Fibroblast of lung (primary cell): ENCODE data around the gene SNX13. TPM values are rescaled to one million over a fixed set of nuclear protein-coding genes. Genes with fewer than 3 reads are reported as not detected.

Source experiments
- DNase-seq, 2 donors: peaks; one replicate each; pipeline versions ENCODE4 v3.0.0 to v3.0.0-alpha.2; 2010; ENCODE audit warnings: low read depth in 2 of 2
- H2AFZ ChIP-seq: 2 replicates; pipeline ENCODE4 v1.5.1; 2012; ENCODE audit warnings: low read length, control low read depth, inconsistent platforms
- H3K27ac ChIP-seq: 2 replicates; pipeline ENCODE4 v1.5.1; 2011; ENCODE audit warnings: low read length, control low read depth; ENCODE audit not compliant: insufficient read depth
- H3K27me3 ChIP-seq: 2 replicates; pipeline ENCODE4 v1.5.1; 2011; ENCODE audit warnings: mild to moderate bottlenecking, low read length; ENCODE audit not compliant: control insufficient read depth, insufficient read depth
- H3K36me3 ChIP-seq: 2 replicates; pipeline ENCODE4 v1.5.1; 2011; ENCODE audit warnings: low read length; ENCODE audit not compliant: control insufficient read depth, insufficient read depth
- H3K4me1 ChIP-seq: 2 replicates; pipeline ENCODE4 v1.5.1; 2011; ENCODE audit warnings: low read length; ENCODE audit not compliant: control insufficient read depth, insufficient read depth; ENCODE audit errors: extremely low read depth
- H3K4me2 ChIP-seq: 2 replicates; pipeline ENCODE4 v1.5.1; 2011; ENCODE audit warnings: low read length, control low read depth; ENCODE audit not compliant: insufficient read depth; ENCODE audit errors: extremely low read depth
- H3K4me3 ChIP-seq, 4 experiments: fragments of 200-600 bp in 1 of 4; sonication (generic) in 1 of 4; replicated peaks in 1 of 4; 2 replicates each; pipeline ENCODE4 v1.5.1; 2011 to 2016; ENCODE audit warnings: low read length in 4 of 4, low read depth in 3 of 4, mild to moderate bottlenecking in 3 of 4, control low read depth in 2 of 4, inconsistent platforms in 1 of 4, mixed read lengths in 1 of 4; ENCODE audit not compliant: insufficient read depth in 1 of 4; ENCODE audit errors: control extremely low read depth in 1 of 4
- H3K79me2 ChIP-seq: 2 replicates; pipeline ENCODE4 v1.5.1; 2012; ENCODE audit warnings: mild to moderate bottlenecking, low read length, inconsistent platforms; ENCODE audit not compliant: control insufficient read depth, insufficient read depth
- H3K9ac ChIP-seq: 2 replicates; pipeline ENCODE4 v1.5.1; 2011; ENCODE audit warnings: mild to moderate bottlenecking, low read length, control low read depth; ENCODE audit not compliant: insufficient read depth
- H3K9me3 ChIP-seq: 2 replicates; pipeline ENCODE4 v1.5.1; 2012; ENCODE audit warnings: low read depth, low read length; ENCODE audit not compliant: control insufficient read depth, insufficient read depth
- H4K20me1 ChIP-seq: 2 replicates; pipeline ENCODE4 v1.5.1; 2011; ENCODE audit warnings: low read length; ENCODE audit not compliant: control insufficient read depth, insufficient read depth; ENCODE audit errors: extremely low read depth
- CTCF ChIP-seq, 2 donors: IDR thresholded peaks in 1 of 2; conservative IDR thresholded peaks in 1 of 2; 1 replicate in 1 of 2; 2 replicates in 1 of 2; pipeline ENCODE4 v1.5.1; 2011 to 2012; ENCODE audit warnings: low read length in 2 of 2, control low read depth in 1 of 2, inconsistent platforms in 1 of 2, low read depth in 1 of 2, mild to moderate bottlenecking in 1 of 2
- EZH2 ChIP-seq: IDR thresholded peaks from 2 replicates; pipeline ENCODE4 v1.5.1; 2012; ENCODE audit warnings: low read length, control low read depth, mild to moderate bottlenecking; ENCODE audit errors: missing control alignments
- polyA plus RNA-seq, 2 donors: library from polyadenylated mRNA; depleted of rRNA in 1 of 2; stranded (reverse) in 1 of 2; unstranded in 1 of 2; fragments of >200 nt; gene quantifications; 2 replicates each; pipeline ENCODE4 v1.2.1, GENCODE V29; 2011 to 2012; ENCODE audit warnings: missing spikeins in 1 of 2
- total RNA-seq: library from RNA; depleted of rRNA; stranded (reverse); fragments of >200 nt; gene quantifications from 2 replicates; pipeline ENCODE4 v1.2.1, GENCODE V29; 2014

SNX13 gene
- total and polyA plus RNA-seq, 2 donors (not counting 1 experiment from before 2014, with no cell fraction given) = 36.0 to 42.9 TPM

GRCh38 chr7:17781491-17782215 is 158.6 kb downstream of the SNX13 start:
- H3K4me3 ChIP-seq = no peak overlapping the region
- no peak overlapping the region for H3K4me2 ChIP-seq
- no peak overlapping the region for H3K27ac ChIP-seq
- H3K27me3 ChIP-seq = no peaks in the 10 kb centered on the region
- no peaks in the 10 kb centered on the region for H3K9me3 ChIP-seq
- H3K36me3 ChIP-seq = no peaks in the 10 kb centered on the region
- no peaks in the 10 kb centered on the region for H3K79me2 ChIP-seq
- peak; percentile 75 to 98 for DNase-seq
- no peak for TF ChIP-seq CTCF (conservative IDR thresholded peaks at IDR 0.05 in 1 of 2, IDR thresholded peaks at IDR 0.05 in 1 of 2; ENCODE audit: low read depth in 1 of 2, low read length in 2 of 2)
- TF ChIP-seq EZH2 = no peak
- no peaks in the 10 kb centered on the region for H4K20me1 ChIP-seq
- no peak overlapping the region for H3K9ac ChIP-seq
- H3K4me1 ChIP-seq = no peaks in the 10 kb centered on the region
- H2AFZ ChIP-seq = no peak overlapping the region

GRCh38 chr7:17779381-17779780 is 160.9 kb downstream of the SNX13 start:
- Histone ChIP-seq H4K20me1 (no peaks in the 10 kb centered on the region), H2AFZ (no peak overlapping the region), H3K9ac (no peak overlapping the region), H3K27me3 (no peaks in the 10 kb centered on the region), H3K4me2 (no peak overlapping the region), H3K4me3 (no peak overlapping the region), H3K4me1 (no peaks in the 10 kb centered on the region), H3K9me3 (no peaks in the 10 kb centered on the region), H3K27ac (no peak overlapping the region), H3K79me2 (no peaks in the 10 kb centered on the region), H3K36me3 (no peaks in the 10 kb centered on the region)
- DNase-seq = no peak
- TF ChIP-seq CTCF (conservative IDR thresholded peaks at IDR 0.05 in 1 of 2, IDR thresholded peaks at IDR 0.05 in 1 of 2; ENCODE audit: low read depth in 1 of 2, low read length in 2 of 2) = no peak

DNA sequence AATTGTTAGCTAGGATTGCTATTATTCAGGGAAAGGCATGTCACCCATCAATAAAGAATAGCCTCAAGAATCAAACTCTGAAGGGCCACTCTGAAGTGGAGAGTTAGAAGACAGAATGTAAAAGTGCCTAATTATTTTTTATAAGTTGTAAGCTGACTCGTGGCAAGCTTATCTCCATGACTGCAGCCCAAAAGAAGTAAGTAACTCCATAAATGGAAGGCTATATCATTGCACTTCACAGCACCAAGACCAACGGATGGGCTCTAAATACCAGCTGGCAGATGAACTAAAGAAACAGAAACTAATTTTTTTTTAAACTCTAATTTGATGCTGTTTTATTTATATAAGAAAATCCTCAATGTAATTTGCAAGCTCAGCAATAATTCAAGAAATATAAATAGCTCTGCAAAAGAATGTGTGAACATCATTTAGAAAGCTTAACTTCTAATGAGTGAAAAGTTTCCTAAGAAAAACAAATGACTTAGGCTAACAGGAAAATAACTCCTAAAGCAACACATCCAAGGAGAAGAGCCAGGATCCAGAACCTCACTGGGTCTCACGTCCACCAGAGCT is 165.5 kb downstream of the SNX13 start:
- peak; percentile 17 to 50 for DNase-seq
- no peak overlapping the region for H3K9ac ChIP-seq
- no peaks in the 10 kb centered on the region for H3K79me2 ChIP-seq
- no peaks in the 10 kb centered on the region for H4K20me1 ChIP-seq
- H3K27ac ChIP-seq = no peak overlapping the region
- H3K9me3 ChIP-seq = no peaks in the 10 kb centered on the region
- H3K36me3 ChIP-seq = no peaks in the 10 kb centered on the region
- H3K4me1 ChIP-seq = peaks cover 9% of the 10 kb centered on the region
- H3K4me3 ChIP-seq = no peak overlapping the region
- TF ChIP-seq CTCF (conservative IDR thresholded peaks at IDR 0.05 in 1 of 2, IDR thresholded peaks at IDR 0.05 in 1 of 2; ENCODE audit: low read depth in 1 of 2, low read length in 2 of 2) = no peak
- TF ChIP-seq EZH2 = no peak
- no peak overlapping the region for H2AFZ ChIP-seq
- no peaks in the 10 kb centered on the region for H3K27me3 ChIP-seq
- no peak overlapping the region for H3K4me2 ChIP-seq
